Measurements from ENCODE around the gene EFCC1. TPM values are rescaled to one million over a fixed set of nuclear protein-coding genes. Genes with fewer than 3 reads are reported as not detected.

Gene EFCC1
- polyA plus RNA-seq, 1 donor (not counting 4 experiments of a cell fraction or from before 2014, with no cell fraction given) = not detected

DNA sequence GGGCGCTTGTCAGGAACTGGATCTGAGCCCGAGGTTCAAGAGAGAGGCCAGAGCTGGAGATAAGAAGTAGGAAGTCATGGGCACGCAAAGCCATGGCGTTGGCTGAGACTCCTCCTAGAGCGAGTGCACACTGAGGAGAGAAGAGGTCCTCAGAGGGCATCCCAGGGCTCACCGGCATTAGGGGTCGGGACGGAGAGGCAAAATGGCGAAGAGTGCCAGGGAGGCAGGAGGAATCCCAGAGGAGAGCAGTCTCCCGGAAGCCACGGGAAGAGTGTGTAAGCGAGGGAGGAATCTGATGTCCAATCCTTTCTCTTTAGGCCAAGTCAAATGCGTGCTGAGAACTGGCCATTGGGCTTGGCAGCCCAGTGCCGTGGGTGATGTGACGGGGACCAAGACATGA lies 24.0 kb downstream of the EFCC1 start:
- no peak overlapping the region for H3K9ac ChIP-seq (ENCODE audit: control insufficient read depth, extremely low read depth, insufficient read depth, low read length)
- no peaks in the 10 kb centered on the region for H3K9me3 ChIP-seq (ENCODE audit: control insufficient read depth, low read depth, low read length)
- H3K4me2 ChIP-seq (ENCODE audit: control insufficient read depth, extremely low read depth, insufficient read depth, low read depth, low read length) = no peak overlapping the region
- peaks cover 6% of the 10 kb centered on the region for H3K27me3 ChIP-seq (ENCODE audit: control insufficient read depth, extremely low read depth, insufficient read depth, low read length)
- H3K27ac ChIP-seq (ENCODE audit: control insufficient read depth, insufficient read depth, low read length) = no peak overlapping the region
- no peaks in the 10 kb centered on the region for H3K9me1 ChIP-seq (ENCODE audit: control insufficient read depth, extremely low read depth, insufficient read depth, low read length)
- no peak for DNase-seq (ENCODE audit: low read depth, low spot score)
- H3K4me3 ChIP-seq (ENCODE audit: control insufficient read depth in 2 of 3, extremely low read depth in 1 of 3, insufficient read depth in 2 of 3, low read depth in 1 of 3, low read length in 3 of 3) = no peak overlapping the region
- no peak for FAIRE-seq
- H3K36me3 ChIP-seq (ENCODE audit: control insufficient read depth in 2 of 2, extremely low read depth in 1 of 2, insufficient read depth in 2 of 2, low read length in 2 of 2) = no peaks in the 10 kb centered on the region
- H4K20me1 ChIP-seq (ENCODE audit: control insufficient read depth, extremely low read depth, insufficient read depth, low read length) = no peaks in the 10 kb centered on the region
- H3K4me1 ChIP-seq (ENCODE audit: control insufficient read depth, extremely low read depth, insufficient read depth, low read length) = peaks cover 2% of the 10 kb centered on the region
- TF ChIP-seq EZH2 (IDR thresholded peaks at IDR 0.05; ENCODE audit: low read length) = no peak
- TF ChIP-seq, protein P1, sequence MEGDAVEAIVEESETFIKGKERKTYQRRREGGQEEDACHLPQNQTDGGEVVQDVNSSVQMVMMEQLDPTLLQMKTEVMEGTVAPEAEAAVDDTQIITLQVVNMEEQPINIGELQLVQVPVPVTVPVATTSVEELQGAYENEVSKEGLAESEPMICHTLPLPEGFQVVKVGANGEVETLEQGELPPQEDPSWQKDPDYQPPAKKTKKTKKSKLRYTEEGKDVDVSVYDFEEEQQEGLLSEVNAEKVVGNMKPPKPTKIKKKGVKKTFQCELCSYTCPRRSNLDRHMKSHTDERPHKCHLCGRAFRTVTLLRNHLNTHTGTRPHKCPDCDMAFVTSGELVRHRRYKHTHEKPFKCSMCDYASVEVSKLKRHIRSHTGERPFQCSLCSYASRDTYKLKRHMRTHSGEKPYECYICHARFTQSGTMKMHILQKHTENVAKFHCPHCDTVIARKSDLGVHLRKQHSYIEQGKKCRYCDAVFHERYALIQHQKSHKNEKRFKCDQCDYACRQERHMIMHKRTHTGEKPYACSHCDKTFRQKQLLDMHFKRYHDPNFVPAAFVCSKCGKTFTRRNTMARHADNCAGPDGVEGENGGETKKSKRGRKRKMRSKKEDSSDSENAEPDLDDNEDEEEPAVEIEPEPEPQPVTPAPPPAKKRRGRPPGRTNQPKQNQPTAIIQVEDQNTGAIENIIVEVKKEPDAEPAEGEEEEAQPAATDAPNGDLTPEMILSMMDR (optimal IDR thresholded peaks at IDR 0.05 in 1 of 3, IDR thresholded peaks at IDR 0.05 in 1 of 3, conservative IDR thresholded peaks at IDR 0.05 in 1 of 3; ENCODE audit: extremely low read depth in 1 of 3, insufficient read depth in 2 of 3, low read length in 3 of 3) = no peak
- H3K79me2 ChIP-seq (ENCODE audit: control insufficient read depth, insufficient read depth, low read length) = no peaks in the 10 kb centered on the region
- dilution Hi-C loops (cut with MboI; ENCODE audit: extremely low pct_ligation_motif_present, low sequenced_read_pairs) = no loop called here
- no peak overlapping the region for H2AFZ ChIP-seq (ENCODE audit: control insufficient read depth, low read length)

DNA sequence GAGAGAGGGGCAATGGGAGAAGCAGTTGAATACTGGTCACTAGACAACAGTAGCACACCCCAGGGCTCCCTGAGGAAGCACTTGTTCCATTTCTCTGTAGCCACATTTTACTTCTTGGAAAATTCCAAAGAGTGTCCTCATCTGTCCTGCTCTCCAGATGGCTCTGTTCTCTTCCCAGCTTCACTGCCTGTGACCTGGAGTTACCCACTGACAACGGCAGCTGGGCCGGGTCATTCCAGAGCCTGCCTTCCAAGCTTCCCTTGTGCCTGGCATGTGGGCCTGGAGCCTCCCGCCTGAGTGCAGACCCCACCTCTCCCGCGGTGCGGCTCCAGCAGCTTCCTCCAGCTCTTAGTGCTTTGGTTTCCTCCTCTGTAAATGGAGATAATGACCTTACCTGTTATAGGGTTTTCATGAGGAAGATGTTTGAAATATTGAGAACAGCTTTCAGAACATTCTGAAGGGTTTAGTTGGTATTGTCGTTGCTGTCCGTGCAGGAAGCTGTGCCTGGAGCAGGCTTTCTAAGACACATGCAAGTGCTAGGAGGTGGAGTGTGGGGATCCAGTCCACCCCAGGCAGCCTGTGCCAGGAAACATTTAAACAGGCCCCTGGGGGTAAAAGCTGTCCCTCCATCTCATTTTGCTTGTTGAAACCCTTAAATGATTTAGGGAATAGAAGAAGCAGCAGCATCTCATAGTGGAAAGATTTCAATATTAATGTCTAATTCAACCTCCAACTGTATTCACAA lies 24.8 kb downstream of the EFCC1 start:
- H3K4me1 ChIP-seq (ENCODE audit: control insufficient read depth, extremely low read depth, insufficient read depth, low read length) = peaks cover 2% of the 10 kb centered on the region
- no peak overlapping the region for H3K4me2 ChIP-seq (ENCODE audit: control insufficient read depth, extremely low read depth, insufficient read depth, low read depth, low read length)
- H3K9me1 ChIP-seq (ENCODE audit: control insufficient read depth, extremely low read depth, insufficient read depth, low read length) = no peaks in the 10 kb centered on the region
- H2AFZ ChIP-seq (ENCODE audit: control insufficient read depth, low read length) = no peak overlapping the region
- H3K9ac ChIP-seq (ENCODE audit: control insufficient read depth, extremely low read depth, insufficient read depth, low read length) = no peak overlapping the region
- no peaks in the 10 kb centered on the region for H3K36me3 ChIP-seq (ENCODE audit: control insufficient read depth in 2 of 2, extremely low read depth in 1 of 2, insufficient read depth in 2 of 2, low read length in 2 of 2)
- DNase-seq (ENCODE audit: low read depth, low spot score) = no peak
- H3K79me2 ChIP-seq (ENCODE audit: control insufficient read depth, insufficient read depth, low read length) = no peaks in the 10 kb centered on the region
- no peaks in the 10 kb centered on the region for H4K20me1 ChIP-seq (ENCODE audit: control insufficient read depth, extremely low read depth, insufficient read depth, low read length)
- no peak overlapping the region for H3K4me3 ChIP-seq (ENCODE audit: control insufficient read depth in 2 of 3, extremely low read depth in 1 of 3, insufficient read depth in 2 of 3, low read depth in 1 of 3, low read length in 3 of 3)
- no peaks in the 10 kb centered on the region for H3K9me3 ChIP-seq (ENCODE audit: control insufficient read depth, low read depth, low read length)
- no peak overlapping the region for H3K27ac ChIP-seq (ENCODE audit: control insufficient read depth, insufficient read depth, low read length)
- dilution Hi-C loops (cut with MboI; ENCODE audit: extremely low pct_ligation_motif_present, low sequenced_read_pairs) = no loop called here
- FAIRE-seq = no peak
- peaks cover 6% of the 10 kb centered on the region for H3K27me3 ChIP-seq (ENCODE audit: control insufficient read depth, extremely low read depth, insufficient read depth, low read length)
- TF ChIP-seq EZH2 (IDR thresholded peaks at IDR 0.05; ENCODE audit: low read length) = no peak
- TF ChIP-seq, protein P1 (optimal IDR thresholded peaks at IDR 0.05 in 1 of 3, IDR thresholded peaks at IDR 0.05 in 1 of 3, conservative IDR thresholded peaks at IDR 0.05 in 1 of 3; ENCODE audit: extremely low read depth in 1 of 3, insufficient read depth in 2 of 3, low read length in 3 of 3) = no peak
